Raji (cell line): ENCODE measurements around the gene OTOA.

Source experiments
- POLR2A ChIP-seq: IDR thresholded peaks from 2 replicates; pipeline ENCODE4 v1.6.1; 2011; ENCODE audit warnings: low read depth, low read length, control low read depth; ENCODE audit not compliant: insufficient read depth

OTOA gene

GRCh38 chr16:21641916-21642315, 21.9 kb upstream of the OTOA start:
- TF ChIP-seq POLR2A, result no peak

GRCh38 chr16:21642861-21643260, 20.9 kb upstream of the OTOA start:
- TF ChIP-seq POLR2A, result no peak

GRCh38 chr16:21643785-21644184, 20.0 kb upstream of the OTOA start:
- TF ChIP-seq POLR2A, result no peak

GRCh38 chr16:21644674-21645073, 19.1 kb upstream of the OTOA start:
- peak; percentile 29; the same call in 1 of the 2 replicates for TF ChIP-seq POLR2A

- no peak for TF ChIP-seq POLR2A
Observed at GRCh38 chr16:21645261-21645721, 18.5 kb upstream of the OTOA start.

GRCh38 chr16:21646091-21646490, 17.7 kb upstream of the OTOA start:
- no peak for TF ChIP-seq POLR2A

GRCh38 chr16:21646721-21647561, 16.8 kb upstream of the OTOA start:
- TF ChIP-seq POLR2A, result no peak

- TF ChIP-seq POLR2A, result no peak
Observed at GRCh38 chr16:21647562-21648164, 16.1 kb upstream of the OTOA start.

GRCh38 chr16:21650521-21650920, 13.2 kb upstream of the OTOA start:
- TF ChIP-seq POLR2A, result no peak

- TF ChIP-seq POLR2A, result no peak
Observed at GRCh38 chr16:21651515-21651914, 12.3 kb upstream of the OTOA start.

GRCh38 chr16:21652453-21652852, 11.3 kb upstream of the OTOA start, which contains the start of gene IGSF6:
Gene IGSF6 (minus strand): TSS chr16:21652608. CDS start chr16:21652598, 10 bp downstream.
- no peak for TF ChIP-seq POLR2A

GRCh38 chr16:21653571-21653970, 10.2 kb upstream of the OTOA start:
- no peak for TF ChIP-seq POLR2A

GRCh38 chr16:21654466-21654865, 9.3 kb upstream of the OTOA start:
- TF ChIP-seq POLR2A, result no peak

GRCh38 chr16:21654881-21655280, 8.9 kb upstream of the OTOA start:
- no peak for TF ChIP-seq POLR2A

- no peak for TF ChIP-seq POLR2A
Observed at GRCh38 chr16:21656795-21657768, 6.7 kb upstream of the OTOA start.

GRCh38 chr16:21659124-21659523, 4.6 kb upstream of the OTOA start:
- no peak for TF ChIP-seq POLR2A
